Astrocyte (in vitro differentiated cells and primary cell): Measurements from ENCODE around the gene KRT7. TPM values are rescaled to one million over a fixed set of nuclear protein-coding genes. Genes with fewer than 3 reads are reported as not detected.

Experiments
- DNase-seq: peaks from one replicate; pipeline ENCODE4 v3.0.0-alpha.2; 2010; ENCODE audit warnings: low read depth
- FAIRE-seq: peaks from 2 replicates; lab custom pipeline; 2011; peaks lifted over from hg19 to GRCh38; lab: Jason Lieb, UNC
- H2AFZ ChIP-seq: 2 replicates; pipeline ENCODE4 v1.6.0; 2012; ENCODE audit warnings: low read depth, low read length, inconsistent platforms
- H3K27ac ChIP-seq: 2 replicates; pipeline ENCODE4 v1.5.1; 2011; ENCODE audit warnings: low read depth, low read length, inconsistent platforms
- H3K27me3 ChIP-seq: 2 replicates; pipeline ENCODE4 v1.6.0; 2011; ENCODE audit warnings: low read length, inconsistent platforms; ENCODE audit not compliant: insufficient read depth
- H3K36me3 ChIP-seq: 2 replicates; pipeline ENCODE4 v1.5.1; 2011; ENCODE audit warnings: low read length, inconsistent platforms; ENCODE audit not compliant: insufficient read depth
- H3K4me1 ChIP-seq: 2 replicates; pipeline ENCODE4 v1.5.1; 2011; ENCODE audit warnings: low read length, inconsistent platforms; ENCODE audit not compliant: insufficient read depth
- H3K4me2 ChIP-seq: 2 replicates; pipeline ENCODE4 v1.6.0; 2012; ENCODE audit warnings: low read length, inconsistent platforms
- H3K4me3 ChIP-seq: 2 replicates; pipeline ENCODE4 v1.5.1; 2011; ENCODE audit warnings: low read depth, mild to moderate bottlenecking, low read length, inconsistent platforms; ENCODE audit not compliant: insufficient read depth
- H3K79me2 ChIP-seq: 2 replicates; pipeline ENCODE4 v1.6.0; 2012; ENCODE audit warnings: mild to moderate bottlenecking, low read length, inconsistent platforms; ENCODE audit not compliant: insufficient read depth
- H3K9ac ChIP-seq: 2 replicates; pipeline ENCODE4 v1.6.0; 2012; ENCODE audit warnings: mild to moderate bottlenecking, low read length, inconsistent platforms
- H3K9me3 ChIP-seq: 2 replicates; pipeline ENCODE4 v1.5.1; 2012; ENCODE audit warnings: low read depth, mild to moderate bottlenecking, low read length, inconsistent platforms; ENCODE audit not compliant: insufficient read depth
- H4K20me1 ChIP-seq: 2 replicates; pipeline ENCODE4 v1.6.0; 2012; ENCODE audit warnings: low read length, inconsistent platforms; ENCODE audit not compliant: insufficient read depth
- H3K27ac Mint-ChIP-seq: one replicate; pipeline ENCODE4 v1.8.0; 2021; ENCODE audit warnings: mild to moderate bottlenecking, mixed read lengths; ENCODE audit not compliant: unreplicated experiment
- H3K27me3 Mint-ChIP-seq: one replicate; pipeline ENCODE4 v1.8.0; 2021; ENCODE audit warnings: low read depth, mixed read lengths; ENCODE audit not compliant: unreplicated experiment
- H3K36me3 Mint-ChIP-seq: one replicate; pipeline ENCODE4 v1.8.0; 2021; ENCODE audit warnings: low read depth, mixed read lengths; ENCODE audit not compliant: unreplicated experiment
- H3K4me1 Mint-ChIP-seq: one replicate; pipeline ENCODE4 v1.8.0; 2021; ENCODE audit warnings: low read depth, mixed read lengths; ENCODE audit not compliant: unreplicated experiment
- H3K4me3 Mint-ChIP-seq: one replicate; pipeline ENCODE4 v1.8.0; 2021; ENCODE audit warnings: mild to moderate bottlenecking, moderate library complexity, mixed read lengths; ENCODE audit not compliant: unreplicated experiment
- H3K9me3 Mint-ChIP-seq: one replicate; pipeline ENCODE4 v1.8.0; 2021; ENCODE audit warnings: mild to moderate bottlenecking, mixed read lengths; ENCODE audit not compliant: unreplicated experiment
- CTCF ChIP-seq: IDR thresholded peaks from 2 replicates; pipeline ENCODE4 v1.5.1; 2011; ENCODE audit warnings: low read depth, mild to moderate bottlenecking, inconsistent platforms, low read length, moderate library complexity; ENCODE audit not compliant: insufficient read depth
- EZH2 ChIP-seq: IDR thresholded peaks from 2 replicates; pipeline ENCODE4 v1.6.1; 2012; ENCODE audit warnings: mild to moderate bottlenecking, low read length, inconsistent platforms; ENCODE audit not compliant: insufficient read depth
- total RNA-seq: library from RNA; stranded (reverse); gene quantifications from 2 replicates; pipeline ENCODE4 v1.2.1, GENCODE V29; 2021

KRT7 gene
- total RNA-seq, 1 donor from 2014 or later = 149 TPM

- H3K27me3 ChIP-seq = peaks cover 2% of the 10 kb centered on the region
- no peaks in the 10 kb centered on the region for H3K36me3 ChIP-seq
- H3K27me3 Mint-ChIP-seq = peaks cover 61% of the 10 kb centered on the region
- H3K9me3 ChIP-seq = no peaks in the 10 kb centered on the region
- H3K9me3 Mint-ChIP-seq = peaks cover 2% of the 10 kb centered on the region
- H3K4me1 ChIP-seq = peaks cover 21% of the 10 kb centered on the region
- FAIRE-seq (no peak), DNase-seq (no peak)
- no peak overlapping the region for H3K9ac ChIP-seq
- no peak overlapping the region for H3K4me2 ChIP-seq
- H3K4me3 ChIP-seq = no peak overlapping the region
- H3K36me3 Mint-ChIP-seq = peaks cover 4% of the 10 kb centered on the region
- H3K4me1 Mint-ChIP-seq = peaks cover 30% of the 10 kb centered on the region
- no peak overlapping the region for H2AFZ ChIP-seq
- H3K79me2 ChIP-seq = no peaks in the 10 kb centered on the region
- no peak for TF ChIP-seq CTCF
- TF ChIP-seq EZH2 = no peak
- no peaks in the 10 kb centered on the region for H4K20me1 ChIP-seq
- no peak overlapping the region for H3K27ac ChIP-seq
- H3K4me3 Mint-ChIP-seq = no peak overlapping the region
- no peak overlapping the region for H3K27ac Mint-ChIP-seq
These were observed 15.8 kb downstream of the KRT7 start for GRCh38 chr12:52248541-52249461.

- FAIRE-seq (no peak), DNase-seq (no peak)
- Histone ChIP-seq H3K9ac (no peak overlapping the region), H3K4me2 (no peak overlapping the region), H3K27ac (no peak overlapping the region), H3K9me3 (no peaks in the 10 kb centered on the region), H2AFZ (no peak overlapping the region), H3K79me2 (no peaks in the 10 kb centered on the region), H3K4me1 (peaks cover 13% of the 10 kb centered on the region), H4K20me1 (no peaks in the 10 kb centered on the region), H3K36me3 (no peaks in the 10 kb centered on the region), H3K27me3 (peaks cover 8% of the 10 kb centered on the region), H3K4me3 (no peak overlapping the region)
- Mint-ChIP-seq H3K4me1 (peaks cover 22% of the 10 kb centered on the region), H3K36me3 (peaks cover 4% of the 10 kb centered on the region), H3K27ac (no peak overlapping the region), H3K4me3 (no peak overlapping the region), H3K9me3 (peaks cover 2% of the 10 kb centered on the region), H3K27me3 (peaks cover 68% of the 10 kb centered on the region)
- TF ChIP-seq CTCF = no peak
- no peak for TF ChIP-seq EZH2
These were observed 16.5 kb downstream of the KRT7 start for GRCh38 chr12:52249511-52250047.
